Tibial artery (tissue), 4 donors: ENCODE measurements around the gene C3.

ENCODE experiments used
- DNase-seq, 2 donors: peaks; one replicate each; pipeline ENCODE4 v3.0.0-alpha.2; 2019
- H3K27ac ChIP-seq, 2 donors: fragments of 200-600 bp; sonication (generic) in 1 of 2; 1 replicate in 1 of 2; 2 replicates in 1 of 2; pipeline ENCODE4 v1.5.1; 2018 to 2019; ENCODE audit warnings: mild to moderate bottlenecking in 1 of 2
- H3K27me3 ChIP-seq, 2 donors: fragments of 200-600 bp; sonication (generic) in 1 of 2; one replicate each; pipeline versions ENCODE4 v1.5.1 to v1.6.0; 2016 to 2019
- H3K36me3 ChIP-seq, 3 donors: fragments of 200-600 bp; sonication (generic) in 2 of 3; one replicate each; pipeline ENCODE4 v1.5.1; 2016 to 2019; ENCODE audit warnings: mild to moderate bottlenecking in 2 of 3
- H3K4me1 ChIP-seq, 4 donors: fragments of 200-600 bp; sonication (generic) in 2 of 4; 1 replicate in 3 of 4; 2 replicates in 1 of 4; pipeline ENCODE4 v1.5.1; 2016 to 2019
- H3K4me3 ChIP-seq, 2 donors: fragments of 200-600 bp; sonication (generic) in 1 of 2; 1 replicate in 1 of 2; 2 replicates in 1 of 2; pipeline ENCODE4 v1.5.1; 2018 to 2019; ENCODE audit warnings: mild to moderate bottlenecking in 2 of 2
- H3K9me3 ChIP-seq, 3 donors: fragments of 200-600 bp; sonication (generic) in 1 of 3; one replicate each; pipeline ENCODE4 v1.5.1; 2016 to 2019
- intact Hi-C: fragments of 100-400 bp; cut with DNase I; formaldehyde crosslinking; loops from one replicate; pipeline ENCODE4 v1.15.0; 2023; ENCODE audit warnings: low total_unique reads
- TF ChIP-seq, protein P1 (sequence below), 2 experiments: fragments of 200-600 bp in 1 of 2; fragments of 450-650 bp in 1 of 2; IDR thresholded peaks; one replicate each; pipeline ENCODE4 v1.5.1; 2017 to 2019; ENCODE audit warnings: antibody characterized with exemption in 2 of 2, mild to moderate bottlenecking in 1 of 2, moderate library complexity in 1 of 2

C3 gene

DNA sequence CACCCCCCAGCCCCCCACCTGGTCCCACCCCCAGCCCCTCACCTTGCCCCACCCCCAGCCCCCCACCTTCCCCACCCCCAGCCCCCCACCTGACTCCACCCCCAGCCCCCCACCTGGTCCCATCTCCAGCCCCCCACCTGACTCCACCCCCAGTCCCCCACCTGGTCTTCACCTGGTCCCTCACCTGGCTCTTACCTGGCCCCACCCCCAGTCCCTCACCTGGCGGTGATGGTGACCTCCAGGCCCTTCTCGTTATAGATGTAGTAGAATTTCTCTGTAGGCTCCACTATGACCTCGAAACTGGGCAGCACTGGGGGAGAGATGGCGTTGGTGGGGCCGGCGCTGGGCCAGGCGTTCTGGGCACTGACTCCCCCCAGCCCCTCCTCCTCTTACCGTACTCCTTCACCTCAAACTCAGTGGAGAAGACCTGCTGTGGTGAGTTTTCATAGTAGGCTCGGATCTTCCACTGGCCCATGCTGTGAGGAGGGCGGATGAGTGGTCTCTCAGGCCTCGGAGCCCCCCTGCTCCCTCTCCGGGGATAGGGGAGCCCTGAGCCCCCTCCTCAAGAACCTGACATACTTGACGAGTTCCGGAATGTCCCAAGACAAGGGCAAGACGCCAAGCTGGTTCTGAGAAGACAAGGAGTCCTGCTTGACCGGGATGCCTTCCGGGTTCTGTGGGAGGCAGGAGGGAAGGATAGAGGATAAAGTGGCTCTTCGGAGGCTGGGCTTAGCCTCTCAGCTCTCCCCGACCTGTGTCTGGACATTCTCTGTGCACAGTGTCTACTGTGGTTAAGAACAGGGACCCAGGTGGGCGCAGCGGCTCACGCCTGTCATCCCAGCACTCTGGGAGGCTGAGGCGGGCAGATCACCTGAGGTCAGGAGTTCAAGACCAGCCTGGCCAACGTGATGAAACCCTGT is 6.4 kb downstream of the C3 start:
- H3K4me1 ChIP-seq = no peaks in the 10 kb centered on the region
- no peak overlapping the region for H3K27ac ChIP-seq
- no peak for DNase-seq
- TF ChIP-seq, protein P1, sequence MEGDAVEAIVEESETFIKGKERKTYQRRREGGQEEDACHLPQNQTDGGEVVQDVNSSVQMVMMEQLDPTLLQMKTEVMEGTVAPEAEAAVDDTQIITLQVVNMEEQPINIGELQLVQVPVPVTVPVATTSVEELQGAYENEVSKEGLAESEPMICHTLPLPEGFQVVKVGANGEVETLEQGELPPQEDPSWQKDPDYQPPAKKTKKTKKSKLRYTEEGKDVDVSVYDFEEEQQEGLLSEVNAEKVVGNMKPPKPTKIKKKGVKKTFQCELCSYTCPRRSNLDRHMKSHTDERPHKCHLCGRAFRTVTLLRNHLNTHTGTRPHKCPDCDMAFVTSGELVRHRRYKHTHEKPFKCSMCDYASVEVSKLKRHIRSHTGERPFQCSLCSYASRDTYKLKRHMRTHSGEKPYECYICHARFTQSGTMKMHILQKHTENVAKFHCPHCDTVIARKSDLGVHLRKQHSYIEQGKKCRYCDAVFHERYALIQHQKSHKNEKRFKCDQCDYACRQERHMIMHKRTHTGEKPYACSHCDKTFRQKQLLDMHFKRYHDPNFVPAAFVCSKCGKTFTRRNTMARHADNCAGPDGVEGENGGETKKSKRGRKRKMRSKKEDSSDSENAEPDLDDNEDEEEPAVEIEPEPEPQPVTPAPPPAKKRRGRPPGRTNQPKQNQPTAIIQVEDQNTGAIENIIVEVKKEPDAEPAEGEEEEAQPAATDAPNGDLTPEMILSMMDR (IDR thresholded peaks at IDR 0.05) = no peak
- peaks cover 0 to 5% (median 0%) of the 10 kb centered on the region in 3 donors for H3K36me3 ChIP-seq
- peaks cover 0 to 46% of the 10 kb centered on the region in 2 donors for H3K27me3 ChIP-seq
- H3K4me3 ChIP-seq = no peak overlapping the region
- H3K9me3 ChIP-seq = no peaks in the 10 kb centered on the region
- intact Hi-C loops = no loop called here

DNA sequence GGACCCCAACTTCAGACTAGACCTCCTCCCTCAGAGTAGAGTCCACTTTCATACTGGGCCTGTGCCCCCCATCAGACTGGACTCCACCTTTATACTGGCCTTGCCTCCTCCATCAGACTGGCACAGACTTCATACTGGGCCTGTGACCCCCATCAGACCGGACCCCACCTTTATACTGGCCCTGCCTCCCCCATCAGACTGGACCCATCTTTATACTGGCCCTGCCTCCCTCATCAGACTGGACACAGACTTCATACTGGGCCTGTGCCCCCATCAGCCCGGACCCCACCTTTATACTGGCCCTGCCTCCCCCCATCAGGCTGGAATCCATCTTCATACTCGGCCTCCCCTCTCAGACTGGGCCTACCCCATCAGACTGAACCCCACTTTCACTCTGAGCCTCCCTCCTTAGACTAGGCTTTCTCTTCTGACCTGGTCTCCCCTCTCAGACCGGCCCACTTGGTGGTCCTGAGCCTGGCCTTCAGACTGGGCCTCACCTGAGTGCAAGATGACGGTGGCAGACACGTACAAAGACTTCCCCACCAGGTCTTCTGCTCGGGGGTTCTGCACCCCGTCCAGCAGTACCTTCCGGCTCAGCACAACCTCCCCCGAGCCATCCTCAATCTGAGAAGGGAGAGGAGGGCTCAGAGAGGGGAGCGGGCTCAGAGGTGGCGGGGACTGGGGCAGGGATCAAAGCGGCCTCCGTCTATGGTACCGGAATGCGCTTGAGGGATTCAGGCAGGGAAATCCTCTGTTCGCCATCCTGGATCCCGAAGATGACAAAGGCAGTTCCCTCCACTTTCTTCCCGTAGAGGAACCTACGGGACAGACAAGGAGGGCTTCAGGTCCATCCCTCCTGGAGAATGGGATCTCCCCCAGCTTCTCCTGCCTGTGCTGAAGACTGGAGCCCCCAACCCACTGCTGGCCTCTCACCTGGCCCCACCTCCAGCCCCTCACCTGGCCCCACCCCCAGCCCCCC is 7.5 kb downstream of the C3 start:
- intact Hi-C loops = no loop called here
- peaks cover 0 to 5% (median 0%) of the 10 kb centered on the region in 3 donors for H3K36me3 ChIP-seq
- H3K4me1 ChIP-seq = no peaks in the 10 kb centered on the region
- H3K9me3 ChIP-seq = no peaks in the 10 kb centered on the region
- DNase-seq = no peak
- no peak overlapping the region for H3K4me3 ChIP-seq
- no peak overlapping the region for H3K27ac ChIP-seq
- TF ChIP-seq, protein P1 (IDR thresholded peaks at IDR 0.05) = no peak
- peaks cover 0 to 45% of the 10 kb centered on the region in 2 donors for H3K27me3 ChIP-seq

DNA sequence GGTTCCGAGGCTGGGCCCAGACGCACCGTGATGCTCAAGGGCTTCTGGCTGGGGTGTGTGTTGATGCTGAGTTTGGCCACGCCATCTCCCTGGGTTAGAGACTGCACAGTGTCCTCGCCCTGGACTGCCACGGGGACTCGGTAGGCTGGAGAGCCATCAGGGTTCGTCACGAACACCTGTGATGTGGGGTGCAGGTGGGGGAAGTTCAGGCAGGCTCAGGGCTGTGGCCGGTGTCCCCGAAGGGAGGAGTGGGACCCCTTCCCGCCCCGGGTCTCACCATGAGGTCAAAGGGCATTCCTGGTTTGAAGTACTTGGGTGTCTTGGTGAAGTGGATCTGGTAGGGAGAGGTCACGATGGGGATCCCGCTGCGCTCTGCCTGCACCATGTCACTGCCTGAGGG is 8.2 kb downstream of the C3 start:
- peaks cover 0 to 48% of the 10 kb centered on the region in 2 donors for H3K27me3 ChIP-seq
- H3K9me3 ChIP-seq = no peaks in the 10 kb centered on the region
- TF ChIP-seq, protein P1 (IDR thresholded peaks at IDR 0.05) = no peak
- H3K4me1 ChIP-seq = no peaks in the 10 kb centered on the region
- H3K4me3 ChIP-seq = no peak overlapping the region
- H3K27ac ChIP-seq = no peak overlapping the region
- intact Hi-C loops = no loop called here
- DNase-seq = no peak
- peaks cover 0 to 5% (median 0%) of the 10 kb centered on the region in 3 donors for H3K36me3 ChIP-seq

DNA sequence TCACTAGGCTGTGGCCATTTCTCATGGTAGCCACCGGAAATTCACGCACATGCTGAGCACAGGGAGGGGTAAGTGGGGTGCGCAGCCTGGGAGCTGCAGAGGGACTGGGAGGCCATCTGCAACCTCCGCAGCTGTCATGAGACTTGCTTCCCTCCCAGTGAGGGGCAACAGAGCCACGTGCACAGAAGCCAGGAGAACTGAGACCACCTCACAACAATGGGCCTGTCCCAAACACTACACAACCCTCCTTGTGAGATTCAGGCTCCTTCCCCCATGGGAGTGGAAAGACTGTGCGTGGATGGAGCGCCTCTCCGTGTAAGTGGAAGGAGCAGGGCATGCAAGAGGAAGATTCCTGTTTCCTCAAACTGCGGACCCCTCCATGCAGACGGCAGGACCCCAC is 8.8 kb downstream of the C3 start:
- peaks cover 0 to 54% of the 10 kb centered on the region in 2 donors for H3K27me3 ChIP-seq
- peaks cover 0 to 5% (median 0%) of the 10 kb centered on the region in 3 donors for H3K36me3 ChIP-seq
- no peaks in the 10 kb centered on the region for H3K4me1 ChIP-seq
- H3K4me3 ChIP-seq = no peak overlapping the region
- TF ChIP-seq, protein P1 (IDR thresholded peaks at IDR 0.05) = no peak
- intact Hi-C loops = no loop called here
- H3K27ac ChIP-seq = no peak overlapping the region
- no peaks in the 10 kb centered on the region for H3K9me3 ChIP-seq
- no peak for DNase-seq

DNA sequence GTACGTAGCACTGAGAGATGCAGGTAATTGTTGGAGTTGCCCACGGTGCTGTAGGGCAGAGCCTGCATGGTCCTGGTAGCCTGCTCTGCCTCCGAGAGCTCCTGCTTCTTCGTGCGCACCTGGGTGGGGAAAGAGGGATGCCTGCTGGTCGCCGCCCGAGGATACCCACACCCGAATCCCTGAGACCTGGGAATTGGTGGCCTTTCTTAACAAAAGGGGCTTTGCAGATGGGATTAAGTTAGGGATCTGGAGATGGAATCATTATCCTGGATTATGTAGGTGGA is 9.4 kb downstream of the C3 start:
- Histone ChIP-seq H3K27me3 (peaks cover 0 to 53% of the 10 kb centered on the region in 2 donors), H3K36me3 (peaks cover 0 to 5% (median 0%) of the 10 kb centered on the region in 3 donors), H3K4me3 (no peak overlapping the region), H3K9me3 (no peaks in the 10 kb centered on the region), H3K4me1 (no peaks in the 10 kb centered on the region), H3K27ac (no peak overlapping the region)
- intact Hi-C loops = no loop called here
- DNase-seq = no peak
- TF ChIP-seq, protein P1 (IDR thresholded peaks at IDR 0.05) = no peak
